Progenitor cell of endocrine pancreas (in vitro differentiated cells): ENCODE results near the gene KLHL11. TPM values are rescaled to one million over a fixed set of nuclear protein-coding genes. Genes with fewer than 3 reads are reported as not detected.
"Not testable (repeated sequence)": the region's sequence is repeated elsewhere in the genome, so short reads cannot be mapped to it uniquely, and the experiment has no call there.

Source experiments
- DNase-seq: peaks from one replicate; pipeline ENCODE4 v3.0.0; 2021; ENCODE audit warnings: low spot score; ENCODE audit not compliant: unreplicated experiment
- H3K27ac Mint-ChIP-seq: 2 replicates; pipeline ENCODE4 v1.8.0; 2021; ENCODE audit warnings: mild to moderate bottlenecking, moderate library complexity, mixed read lengths
- H3K27me3 Mint-ChIP-seq: 2 replicates; pipeline ENCODE4 v1.8.0; 2021; ENCODE audit warnings: mixed read lengths
- H3K36me3 Mint-ChIP-seq: 2 replicates; pipeline ENCODE4 v1.8.0; 2022; ENCODE audit warnings: mixed read lengths; ENCODE audit not compliant: insufficient read depth
- H3K4me1 Mint-ChIP-seq: 2 replicates; pipeline ENCODE4 v1.8.0; 2021; ENCODE audit warnings: low read depth, mixed read lengths
- H3K4me3 Mint-ChIP-seq: 2 replicates; pipeline ENCODE4 v1.8.0; 2021; ENCODE audit warnings: low read depth, mild to moderate bottlenecking, moderate library complexity, mixed read lengths
- H3K9me3 Mint-ChIP-seq: 2 replicates; pipeline ENCODE4 v1.8.0; 2021; ENCODE audit warnings: low read depth, mixed read lengths
- total RNA-seq: library from RNA; stranded (reverse); gene quantifications from 2 replicates; pipeline ENCODE4 v1.2.1, GENCODE V29; 2021
- TF ChIP-seq, protein P1 (sequence below): fragments of 200-600 bp; sonication (generic); IDR thresholded peaks from one replicate; pipeline ENCODE4 v1.5.0; 2021; ENCODE audit warnings: antibody characterized with exemption, mild to moderate bottlenecking; ENCODE audit not compliant: unreplicated experiment

Gene KLHL11
- total RNA-seq, 1 donor from 2014 or later: 16.9 TPM

DNA sequence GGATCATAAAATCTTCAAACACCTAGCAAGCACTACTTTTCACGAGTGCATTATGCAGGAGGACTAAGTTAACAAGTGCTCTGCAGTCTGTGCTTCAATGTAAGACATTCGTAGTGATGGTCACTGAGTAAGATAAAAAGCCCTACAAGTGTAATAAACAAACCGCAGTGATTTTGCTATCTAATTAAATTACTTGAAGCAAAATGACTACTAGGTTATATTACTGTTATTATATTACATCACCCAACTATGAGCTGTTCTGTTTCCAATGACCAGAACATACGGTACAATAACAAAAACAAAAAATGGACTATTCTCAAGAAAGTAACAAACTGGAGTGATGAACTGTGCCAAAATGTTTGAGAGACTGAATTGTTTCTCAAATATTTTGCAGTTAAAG, 16.4 kb downstream of the KLHL11 start:
- Mint-ChIP-seq H3K4me1 (no peaks in the 10 kb centered on the region), H3K9me3 (no peaks in the 10 kb centered on the region), H3K27me3 (no peaks in the 10 kb centered on the region), H3K36me3 (peaks cover 5% of the 10 kb centered on the region), H3K27ac (no peak overlapping the region), H3K4me3 (no peak overlapping the region)
- no peak for DNase-seq
- TF ChIP-seq, protein P1, sequence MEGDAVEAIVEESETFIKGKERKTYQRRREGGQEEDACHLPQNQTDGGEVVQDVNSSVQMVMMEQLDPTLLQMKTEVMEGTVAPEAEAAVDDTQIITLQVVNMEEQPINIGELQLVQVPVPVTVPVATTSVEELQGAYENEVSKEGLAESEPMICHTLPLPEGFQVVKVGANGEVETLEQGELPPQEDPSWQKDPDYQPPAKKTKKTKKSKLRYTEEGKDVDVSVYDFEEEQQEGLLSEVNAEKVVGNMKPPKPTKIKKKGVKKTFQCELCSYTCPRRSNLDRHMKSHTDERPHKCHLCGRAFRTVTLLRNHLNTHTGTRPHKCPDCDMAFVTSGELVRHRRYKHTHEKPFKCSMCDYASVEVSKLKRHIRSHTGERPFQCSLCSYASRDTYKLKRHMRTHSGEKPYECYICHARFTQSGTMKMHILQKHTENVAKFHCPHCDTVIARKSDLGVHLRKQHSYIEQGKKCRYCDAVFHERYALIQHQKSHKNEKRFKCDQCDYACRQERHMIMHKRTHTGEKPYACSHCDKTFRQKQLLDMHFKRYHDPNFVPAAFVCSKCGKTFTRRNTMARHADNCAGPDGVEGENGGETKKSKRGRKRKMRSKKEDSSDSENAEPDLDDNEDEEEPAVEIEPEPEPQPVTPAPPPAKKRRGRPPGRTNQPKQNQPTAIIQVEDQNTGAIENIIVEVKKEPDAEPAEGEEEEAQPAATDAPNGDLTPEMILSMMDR: no peak

GRCh38 chr17:41844971-41845370, 20.3 kb downstream of the KLHL11 start:
- H3K27ac Mint-ChIP-seq: no peak overlapping the region
- no peaks in the 10 kb centered on the region for H3K36me3 Mint-ChIP-seq
- H3K4me3 Mint-ChIP-seq: no peak overlapping the region
- TF ChIP-seq, protein P1: no peak
- no peaks in the 10 kb centered on the region for H3K4me1 Mint-ChIP-seq
- H3K27me3 Mint-ChIP-seq: no peaks in the 10 kb centered on the region
- H3K9me3 Mint-ChIP-seq: no peaks in the 10 kb centered on the region
- DNase-seq: no peak

GRCh38 chr17:41840781-41841180, 24.4 kb downstream of the KLHL11 start:
- not testable (repeated sequence) for H3K9me3 Mint-ChIP-seq, H3K27me3 Mint-ChIP-seq, H3K36me3 Mint-ChIP-seq, H3K4me1 Mint-ChIP-seq, H3K27ac Mint-ChIP-seq, DNase-seq, H3K4me3 Mint-ChIP-seq

GRCh38 chr17:41839448-41839847, 25.8 kb downstream of the KLHL11 start:
- DNase-seq, H3K36me3 Mint-ChIP-seq, H3K4me3 Mint-ChIP-seq, H3K27ac Mint-ChIP-seq, H3K9me3 Mint-ChIP-seq, H3K27me3 Mint-ChIP-seq, H3K4me1 Mint-ChIP-seq: not testable (repeated sequence)

DNA sequence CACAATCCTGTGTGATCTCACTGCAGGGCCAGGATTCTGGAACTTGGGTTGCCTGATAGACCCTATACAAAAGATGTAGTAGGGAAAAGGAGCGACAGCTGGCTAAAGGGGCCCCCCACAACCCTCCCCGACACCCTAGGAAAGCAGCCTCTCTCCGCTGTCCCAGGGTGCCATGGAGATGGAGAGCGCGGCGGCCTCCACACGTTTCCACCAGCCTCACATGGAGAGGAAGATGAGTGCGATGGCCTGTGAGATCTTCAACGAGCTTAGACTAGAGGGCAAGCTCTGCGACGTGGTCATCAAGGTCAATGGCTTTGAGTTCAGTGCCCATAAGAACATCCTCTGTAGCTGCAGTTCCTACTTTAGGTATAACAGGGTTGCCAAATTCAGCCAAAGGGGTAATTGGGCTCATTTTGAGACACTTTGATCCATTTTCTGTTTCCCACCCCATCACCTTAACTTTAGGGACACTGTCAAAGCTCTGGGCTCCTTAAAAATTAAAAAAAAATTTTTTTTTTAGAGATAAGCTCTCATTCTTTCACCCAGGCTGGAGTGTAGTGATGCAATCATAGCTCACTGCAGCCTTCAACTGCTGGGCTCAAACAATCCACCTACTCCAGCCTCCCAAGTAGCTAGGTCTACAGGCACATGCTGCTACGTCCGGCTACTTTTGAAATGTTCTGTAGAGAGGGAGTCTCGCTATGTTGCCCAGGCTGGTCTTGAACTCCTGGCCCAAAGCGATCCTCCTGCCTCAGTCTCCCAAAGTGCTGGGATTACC, 27.3 kb downstream of the KLHL11 start, which contains the start of gene KLHL10:
Gene KLHL10, plus strand, starts transcription at position 65 of the 778 bp plus-strand sequence. Its CDS starts 108 bp downstream, at position 173.
- Mint-ChIP-seq H3K4me3 (peak within 1 kb of the TSS; percentile 86), H3K4me1 (peaks cover 6% of the 10 kb centered on the region), H3K27me3 (peaks cover 3% of the 10 kb centered on the region), H3K9me3 (no peaks in the 10 kb centered on the region), H3K36me3 (no peaks in the 10 kb centered on the region), H3K27ac (no peak within 1 kb of the TSS)
- TF ChIP-seq, protein P1: no peak
- DNase-seq: no peak

- H3K27ac Mint-ChIP-seq: peak overlapping the region; percentile 74
- no peak for DNase-seq
- H3K9me3 Mint-ChIP-seq: no peaks in the 10 kb centered on the region
- peaks cover 3% of the 10 kb centered on the region for H3K36me3 Mint-ChIP-seq
- peaks cover 3% of the 10 kb centered on the region for H3K27me3 Mint-ChIP-seq
- TF ChIP-seq, protein P1: no peak
- peak overlapping the region; percentile 86 for H3K4me3 Mint-ChIP-seq
- H3K4me1 Mint-ChIP-seq: peaks cover 6% of the 10 kb centered on the region
Measured at GRCh38 chr17:41836550-41837196, 28.6 kb downstream of the KLHL11 start.
